ENCODE data around the gene TCTN1.

The TCTN1 gene

DNA sequence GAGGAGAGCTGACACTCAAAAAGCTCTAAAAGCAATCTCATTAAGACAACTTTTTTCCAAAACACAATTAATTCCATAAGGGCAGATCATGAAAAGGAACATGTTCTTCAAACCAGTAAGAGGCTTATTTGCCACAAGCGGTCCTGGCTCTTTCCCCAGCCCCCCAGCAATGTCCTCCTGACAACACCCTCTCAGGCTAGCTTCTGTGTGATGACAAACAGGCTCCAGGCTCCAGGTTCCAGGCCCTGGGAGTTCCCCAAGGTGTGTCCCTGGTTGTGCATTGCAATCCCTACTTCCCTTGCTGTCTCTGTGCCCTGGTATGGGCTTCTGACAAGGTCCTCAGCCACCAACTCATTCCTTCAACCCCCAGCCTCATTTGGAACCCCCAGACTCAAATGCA is 66.1 kb downstream of the TCTN1 start:
- DNase-seq (ENCODE audit: low spot score): no peak

DNA sequence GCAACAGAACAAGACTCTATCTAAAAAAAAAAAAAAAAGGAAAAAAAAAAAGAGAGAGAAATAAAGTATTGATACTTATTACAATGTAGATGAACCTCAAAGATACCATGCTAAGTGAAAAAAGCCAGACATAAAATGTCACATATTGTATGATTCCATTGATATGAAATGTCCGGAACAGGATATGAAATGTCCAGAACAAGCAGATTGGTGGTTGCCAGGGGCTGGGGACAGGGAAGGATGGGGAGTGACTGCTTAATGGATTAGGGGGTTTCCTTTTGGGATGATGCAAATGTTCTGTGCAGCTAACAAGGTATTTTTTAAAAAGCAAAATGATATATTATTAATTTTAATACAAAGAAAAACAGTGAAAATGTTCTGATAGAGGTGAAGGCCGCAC is 70.0 kb downstream of the TCTN1 start:
- no peak for DNase-seq (ENCODE audit: low spot score)

DNA sequence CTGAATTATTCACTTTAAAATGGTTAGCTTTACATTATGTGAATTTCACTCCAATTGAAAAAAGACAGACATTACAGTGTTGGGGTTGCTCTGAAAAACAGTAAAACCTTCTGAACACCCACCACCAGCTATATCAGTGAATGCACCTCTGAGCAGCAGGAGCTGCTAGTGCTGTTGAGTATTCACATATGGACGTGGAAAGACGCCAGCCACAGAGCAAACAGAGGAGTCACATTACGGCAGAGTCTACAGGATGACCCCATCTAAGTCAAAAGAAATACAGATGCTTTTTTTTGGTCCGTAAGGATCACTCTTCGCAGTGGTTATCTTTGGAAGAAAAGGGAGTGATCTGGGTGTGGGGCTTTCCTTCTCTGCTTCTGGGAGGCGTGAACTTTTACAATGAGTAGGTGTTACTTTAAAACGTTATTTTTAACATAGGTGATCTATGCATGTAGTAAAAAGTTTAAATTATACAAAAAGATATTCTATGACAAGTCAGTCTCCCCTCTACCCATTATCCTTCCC is 70.4 kb downstream of the TCTN1 start:
- DNase-seq (ENCODE audit: low spot score): no peak

DNA sequence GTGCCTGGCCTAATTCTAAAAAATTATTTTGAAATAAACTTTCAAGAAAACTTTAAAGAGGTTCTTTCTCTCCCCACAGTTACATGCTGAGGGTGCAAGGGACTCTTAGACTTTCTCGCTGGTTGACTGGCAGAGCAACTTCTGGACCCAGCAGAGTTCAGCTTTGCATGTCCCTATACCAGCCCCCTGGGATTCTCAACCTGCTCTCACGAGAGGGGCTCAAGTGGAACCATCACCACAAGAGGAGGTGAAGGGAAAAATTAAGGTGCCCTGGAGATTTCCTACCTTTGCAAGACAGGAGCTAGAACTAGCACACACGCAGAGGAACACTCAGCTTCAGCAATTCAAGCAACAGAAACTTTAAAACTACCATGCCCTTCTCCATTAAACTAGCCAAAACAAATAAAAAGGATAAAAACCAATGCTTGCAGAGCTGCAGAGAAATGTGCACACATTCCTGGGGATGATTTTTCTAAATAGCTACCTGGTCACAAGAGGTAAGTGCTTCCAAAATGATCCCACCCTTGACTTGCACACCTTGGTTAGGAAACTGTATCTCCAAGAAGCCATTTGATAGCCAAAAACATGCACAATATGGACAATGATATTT is 72.5 kb downstream of the TCTN1 start:
- DNase-seq (ENCODE audit: low spot score): no peak

DNA sequence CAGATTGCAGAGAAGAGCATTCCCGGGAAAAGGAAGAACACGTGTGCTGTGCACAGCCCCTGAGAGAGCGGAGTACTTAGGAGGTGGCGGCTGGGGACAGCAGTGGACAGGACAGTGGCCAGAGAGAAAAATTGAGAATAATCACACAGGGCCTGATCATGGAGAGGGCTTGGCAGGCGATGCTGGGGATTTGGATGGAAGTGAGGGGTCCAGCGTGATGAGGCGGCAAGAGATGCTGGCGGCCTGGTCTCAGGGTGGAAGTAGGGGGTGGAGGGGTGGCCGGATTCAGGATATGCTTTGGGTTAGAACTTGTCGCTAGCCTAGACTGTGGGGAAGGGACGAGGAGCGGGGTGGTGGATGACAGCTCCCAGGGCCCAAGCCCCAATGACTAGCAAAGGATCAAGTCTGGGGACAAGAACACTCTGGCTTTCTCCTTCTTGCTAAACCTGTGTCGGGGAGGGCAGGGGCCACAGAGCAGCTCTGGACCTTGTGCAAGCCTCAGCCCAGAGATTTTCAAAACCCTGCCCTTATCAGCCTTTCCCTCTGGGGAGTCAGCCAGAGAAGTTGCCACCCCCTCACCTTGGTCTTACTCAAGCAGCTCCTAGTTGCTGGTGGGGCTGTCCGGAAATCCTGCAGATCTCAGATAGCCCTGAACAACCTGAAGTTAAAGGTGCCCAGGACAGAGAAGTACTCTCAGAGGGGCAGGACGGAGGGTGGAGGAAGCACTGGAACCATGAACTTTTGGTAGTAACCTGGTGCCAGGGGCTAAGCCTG is 73.7 kb downstream of the TCTN1 start:
- DNase-seq (ENCODE audit: low spot score): no peak

DNA sequence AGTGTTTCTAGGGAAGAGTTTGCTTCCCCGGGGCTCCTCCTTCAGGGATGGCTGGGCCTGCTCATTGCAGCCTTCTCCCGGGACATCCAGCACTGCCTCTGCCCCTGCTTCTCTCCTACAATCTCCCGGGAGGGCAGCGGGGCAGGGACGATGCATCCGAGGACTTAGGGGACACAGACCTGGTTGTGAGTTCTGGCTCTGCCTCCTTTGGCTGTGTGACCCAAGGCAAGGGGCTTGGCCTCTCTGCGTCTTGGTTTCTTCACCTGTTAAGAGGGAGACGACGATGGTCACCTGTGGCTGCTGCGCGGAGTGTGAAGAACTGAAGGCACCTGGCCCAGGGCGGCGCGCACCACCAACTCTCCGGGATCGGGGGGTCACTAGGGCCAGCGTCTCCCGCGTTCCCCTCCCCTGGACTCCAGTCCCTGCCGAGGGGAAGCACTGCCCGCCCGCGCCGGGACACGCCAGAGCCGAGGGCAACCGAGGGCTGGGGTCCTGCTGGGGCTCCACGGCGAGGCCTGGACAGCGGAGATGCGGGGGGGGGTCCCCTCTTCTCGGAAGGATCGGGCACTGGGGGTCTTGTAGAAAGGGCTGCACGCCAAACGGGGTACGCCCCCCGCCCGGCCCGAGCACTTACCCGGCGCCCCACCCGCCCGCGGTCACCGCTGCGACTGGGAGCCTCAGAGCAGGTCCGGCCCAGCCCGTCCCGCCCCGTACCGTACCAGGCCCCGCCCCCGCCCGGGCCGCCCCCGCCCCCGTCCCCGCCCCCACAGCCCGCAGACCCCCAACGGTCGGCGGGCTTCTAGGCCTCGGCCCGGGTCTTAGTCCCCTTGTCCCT is 74.7 kb downstream of the TCTN1 start, which contains the start of gene HVCN1:
HVCN1 (minus strand) TSS at position 670 of the 835 bp plus-strand sequence. CDS start 5,870 bp downstream, outside the sequence.
- DNase-seq (ENCODE audit: low spot score): no peak

DNA sequence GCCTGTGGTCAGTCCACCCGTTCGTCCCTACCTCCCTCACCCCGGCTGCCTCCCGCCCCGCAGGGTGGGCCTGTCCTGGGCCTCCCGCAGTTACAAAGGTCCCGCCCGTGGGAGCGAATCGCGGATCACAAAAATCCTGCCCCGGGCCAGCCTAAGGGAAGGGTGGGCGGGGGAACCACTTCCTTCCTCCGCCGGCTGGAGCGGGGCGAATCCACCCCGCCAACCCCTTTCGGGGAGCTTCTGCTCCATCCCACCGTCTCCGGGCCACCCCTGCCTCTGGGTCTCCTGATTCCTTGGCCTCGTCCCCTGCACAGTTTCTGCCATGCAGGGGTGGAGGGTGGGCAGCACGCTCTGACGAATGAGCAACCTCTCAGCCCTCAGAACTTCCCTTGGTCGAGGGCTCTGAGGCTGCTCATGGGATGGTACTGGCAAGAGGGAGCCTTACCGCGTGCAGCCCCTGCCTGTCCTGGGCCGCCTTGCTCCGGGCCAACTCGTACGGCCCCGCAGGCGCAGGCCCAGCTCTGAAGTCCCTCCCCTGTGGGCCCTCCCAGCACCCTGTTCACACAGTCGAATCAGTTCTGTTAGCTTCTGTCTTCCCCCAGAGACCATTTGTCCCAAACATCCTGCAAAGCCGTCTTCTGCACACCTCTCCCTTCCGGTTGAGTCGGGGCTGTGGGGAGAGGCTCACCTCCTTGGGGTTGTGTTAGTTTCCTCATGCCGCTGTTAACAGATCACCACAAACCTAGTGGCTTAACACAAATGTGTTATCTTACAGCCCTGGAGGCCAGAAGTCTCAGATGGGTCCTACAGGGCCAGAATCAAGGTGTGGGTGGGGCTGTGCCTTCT is 75.6 kb downstream of the TCTN1 start:
- DNase-seq (ENCODE audit: low spot score): no peak

DNA sequence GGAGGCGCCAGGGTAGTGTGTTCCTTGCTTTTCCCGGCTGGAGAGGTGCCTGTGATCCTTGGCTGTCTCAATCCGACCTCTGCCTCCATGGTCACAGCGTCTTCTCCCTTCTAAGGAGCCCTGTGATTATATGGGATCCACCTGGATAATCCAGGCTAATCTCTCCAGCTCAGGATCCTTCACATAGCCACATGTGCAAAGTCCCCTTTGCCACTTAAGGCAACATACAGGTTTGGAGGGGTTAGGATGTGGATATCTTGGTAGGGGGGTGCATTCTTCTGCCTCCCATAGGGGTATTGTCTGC is 76.2 kb downstream of the TCTN1 start:
- DNase-seq (ENCODE audit: low spot score): no peak

DNA sequence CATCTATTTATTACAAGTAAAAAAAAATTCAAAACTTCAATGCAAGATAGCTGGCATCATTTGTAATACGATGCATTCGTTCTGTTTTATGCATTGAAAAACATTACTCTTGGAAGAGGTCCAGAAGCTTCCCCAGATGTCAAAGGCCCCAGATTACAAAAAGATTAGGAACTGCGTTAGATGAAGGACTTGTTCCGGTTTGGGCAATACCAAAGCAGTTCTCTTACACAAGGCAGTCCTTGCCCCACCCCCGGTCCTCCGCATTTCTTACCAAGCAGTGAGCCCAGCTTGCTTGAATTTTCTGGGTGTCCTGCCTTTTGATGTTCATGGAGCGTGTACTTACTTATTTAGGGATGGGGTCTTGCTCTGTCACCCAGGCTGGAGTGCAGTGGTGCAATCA is 79.8 kb downstream of the TCTN1 start:
- DNase-seq (ENCODE audit: low spot score): no peak

DNA sequence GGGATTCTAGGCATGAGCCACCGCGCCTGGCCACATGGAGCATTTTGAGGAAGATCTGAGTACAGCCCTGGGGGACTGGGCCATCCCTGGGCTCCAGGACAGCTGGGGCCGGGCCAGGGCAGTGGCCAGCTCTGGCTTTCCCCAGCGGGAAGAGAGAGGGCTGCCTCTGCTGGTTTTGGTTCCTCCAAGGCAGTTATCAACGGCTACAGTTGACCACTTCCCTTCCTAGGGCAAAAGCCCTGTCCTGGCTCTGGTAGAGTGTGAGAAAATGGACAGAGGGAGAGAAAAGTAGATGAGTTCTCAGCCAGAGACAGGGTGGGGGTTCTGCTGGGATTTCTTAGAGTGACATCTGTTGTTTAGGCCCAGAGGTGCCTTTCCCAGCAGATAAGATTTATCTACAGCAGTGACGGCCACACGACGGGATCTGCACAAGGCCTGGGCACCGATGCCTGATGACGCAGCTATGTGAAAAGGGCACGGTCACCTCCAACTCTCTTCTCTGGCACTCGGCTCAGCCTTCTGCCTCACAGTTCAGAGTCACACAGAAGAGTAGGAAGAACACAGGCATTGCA is 80.5 kb downstream of the TCTN1 start:
- DNase-seq (ENCODE audit: low spot score): no peak

DNA sequence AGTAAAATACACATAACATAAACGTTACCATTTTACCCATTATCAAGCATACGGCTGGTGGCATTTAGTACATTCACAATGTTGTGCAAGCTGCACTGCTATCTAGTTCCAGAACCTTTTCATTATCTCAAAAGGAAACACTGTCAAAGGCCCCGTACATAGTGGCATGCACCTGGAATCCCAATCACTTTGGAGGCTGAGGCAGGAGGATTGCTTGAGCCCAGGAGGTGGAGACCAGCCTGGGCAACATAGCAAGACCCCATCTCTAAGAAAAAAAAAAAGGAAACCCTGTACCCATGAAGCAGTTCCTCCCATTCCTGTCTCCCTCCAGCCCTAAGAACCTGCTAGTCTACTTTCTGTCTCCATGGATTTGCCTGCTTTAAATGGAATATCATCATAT is 82.4 kb downstream of the TCTN1 start:
- DNase-seq (ENCODE audit: low spot score): no peak

DNA sequence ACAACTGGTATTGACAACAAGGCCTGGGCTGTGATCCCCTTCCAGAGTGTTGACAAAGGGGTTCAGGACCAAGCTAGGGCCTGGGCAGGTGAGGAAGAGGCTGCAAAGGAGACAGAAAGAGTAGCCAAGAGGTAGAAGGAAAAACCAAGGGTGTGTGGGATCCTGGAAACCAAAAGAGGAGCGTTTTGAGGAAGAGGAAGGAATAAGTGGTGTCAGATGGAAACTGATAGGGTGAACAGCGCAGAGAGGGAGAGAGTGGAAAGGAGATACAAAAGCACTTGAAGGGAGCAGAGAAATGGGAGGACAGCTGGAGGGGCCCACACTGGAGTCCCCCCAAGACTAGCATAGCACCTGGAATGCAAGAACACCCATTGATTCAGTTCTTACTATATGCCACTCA is 83.3 kb downstream of the TCTN1 start:
- DNase-seq (ENCODE audit: low spot score): no peak

DNA sequence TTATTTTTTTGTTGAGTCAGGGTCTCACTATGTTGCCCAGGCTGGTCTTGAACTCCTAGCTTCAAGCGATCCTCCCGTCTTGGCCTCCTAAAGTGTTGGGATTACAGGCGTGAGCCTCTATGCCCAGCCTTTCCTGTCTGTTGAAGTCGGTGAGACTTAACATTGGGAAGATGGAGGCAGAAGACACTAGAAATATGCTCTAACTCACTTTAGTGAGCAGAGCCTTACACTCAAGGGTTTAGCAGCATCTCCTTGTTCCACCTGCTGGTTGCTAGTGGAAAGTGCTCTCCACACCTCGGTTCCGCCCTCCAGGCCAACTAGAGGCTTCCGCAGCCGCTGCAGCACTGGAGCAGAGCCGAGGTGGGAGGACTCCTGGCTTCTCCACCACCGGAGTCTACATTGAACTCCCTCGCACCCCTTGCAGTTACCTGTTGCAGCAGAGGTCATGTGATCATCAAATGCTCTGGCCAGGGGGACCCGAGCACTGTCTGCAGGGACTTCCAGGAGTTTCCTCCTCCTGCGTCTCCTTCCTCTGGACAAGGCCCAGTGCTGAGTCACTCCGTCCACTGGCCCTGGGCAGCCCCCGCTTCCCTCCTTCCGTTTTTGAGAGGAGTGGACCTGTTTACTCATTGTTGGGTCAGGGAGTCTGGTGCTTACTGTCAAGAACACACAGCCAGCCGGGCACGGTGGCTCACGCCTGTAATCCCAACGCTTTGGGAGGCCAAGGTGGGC is 84.4 kb downstream of the TCTN1 start:
- DNase-seq (ENCODE audit: low spot score): peak; percentile 39
